Neural crest cell (in vitro differentiated cells): ENCODE measurements around the gene TJP2. TPM values are rescaled to one million over a fixed set of nuclear protein-coding genes. Genes with fewer than 3 reads are reported as not detected.

Experiments used
- DNase-seq: peaks from one replicate; pipeline ENCODE4 v3.0.0; 2021; ENCODE audit warnings: low read depth, mixed read lengths, low spot score
- H3K27ac Mint-ChIP-seq: one replicate; pipeline ENCODE4 v1.8.0; 2021; ENCODE audit warnings: mild to moderate bottlenecking, mixed read lengths; ENCODE audit not compliant: unreplicated experiment
- H3K27me3 Mint-ChIP-seq: 2 replicates; pipeline ENCODE4 v1.8.0; 2021; ENCODE audit warnings: low read depth, mild to moderate bottlenecking, mixed read lengths
- H3K36me3 Mint-ChIP-seq: 2 replicates; pipeline ENCODE4 v1.8.0; 2021; ENCODE audit warnings: low read depth, mild to moderate bottlenecking, mixed read lengths
- H3K4me1 Mint-ChIP-seq: 2 replicates; pipeline ENCODE4 v1.8.0; 2021; ENCODE audit warnings: mixed read lengths
- H3K4me3 Mint-ChIP-seq: one replicate; pipeline ENCODE4 v1.8.0; 2021; ENCODE audit warnings: mild to moderate bottlenecking, mixed read lengths
- H3K9me3 Mint-ChIP-seq: 2 replicates; pipeline ENCODE4 v1.8.0; 2021; ENCODE audit warnings: mixed read lengths
- CTCF ChIP-seq: fragments of 200-600 bp; sonication (generic); conservative IDR thresholded peaks from 2 replicates; pipeline ENCODE4 v1.5.0; 2021; ENCODE audit warnings: antibody characterized with exemption, mild to moderate bottlenecking
- total RNA-seq: library from RNA; stranded (reverse); gene quantifications from 2 replicates; pipeline ENCODE4 v1.2.1, GENCODE V29; 2021

Gene TJP2
- total RNA-seq, 1 donor from 2014 or later: 27.8 TPM

GRCh38 chr9:69192214-69192613 is 18.1 kb downstream of the TJP2 start:
- Mint-ChIP-seq H3K36me3 (no peaks in the 10 kb centered on the region), H3K4me3 (no peak overlapping the region), H3K27ac (no peak overlapping the region), H3K4me1 (peaks cover 2% of the 10 kb centered on the region), H3K9me3 (no peaks in the 10 kb centered on the region), H3K27me3 (peaks cover 15% of the 10 kb centered on the region)
- no peak for TF ChIP-seq CTCF
- no peak for DNase-seq

GRCh38 chr9:69193685-69194032 is 19.6 kb downstream of the TJP2 start:
- Mint-ChIP-seq H3K4me3 (no peak overlapping the region), H3K27me3 (peaks cover 5% of the 10 kb centered on the region), H3K4me1 (no peaks in the 10 kb centered on the region), H3K27ac (no peak overlapping the region), H3K9me3 (no peaks in the 10 kb centered on the region), H3K36me3 (no peaks in the 10 kb centered on the region)
- no peak for TF ChIP-seq CTCF
- no peak for DNase-seq

- Mint-ChIP-seq H3K27ac (no peak overlapping the region), H3K36me3 (no peaks in the 10 kb centered on the region), H3K27me3 (no peaks in the 10 kb centered on the region), H3K4me1 (no peaks in the 10 kb centered on the region), H3K9me3 (no peaks in the 10 kb centered on the region), H3K4me3 (no peak overlapping the region)
- DNase-seq: no peak
- no peak for TF ChIP-seq CTCF
Measured at GRCh38 chr9:69194702-69195418, 20.8 kb downstream of the TJP2 start.

GRCh38 chr9:69195668-69196067 is 21.6 kb downstream of the TJP2 start:
- TF ChIP-seq CTCF: no peak
- H3K4me1 Mint-ChIP-seq: no peaks in the 10 kb centered on the region
- H3K36me3 Mint-ChIP-seq: no peaks in the 10 kb centered on the region
- H3K27ac Mint-ChIP-seq: no peak overlapping the region
- DNase-seq: no peak
- H3K4me3 Mint-ChIP-seq: no peak overlapping the region
- H3K9me3 Mint-ChIP-seq: no peaks in the 10 kb centered on the region
- no peaks in the 10 kb centered on the region for H3K27me3 Mint-ChIP-seq

- Mint-ChIP-seq H3K9me3 (no peaks in the 10 kb centered on the region), H3K4me1 (no peaks in the 10 kb centered on the region), H3K27me3 (no peaks in the 10 kb centered on the region), H3K27ac (no peak overlapping the region), H3K4me3 (no peak overlapping the region), H3K36me3 (no peaks in the 10 kb centered on the region)
- no peak for TF ChIP-seq CTCF
- DNase-seq: no peak
Measured at GRCh38 chr9:69197687-69198086, 23.6 kb downstream of the TJP2 start.
